Pancreas (tissue), 10 donors: ENCODE measurements around the gene BPIFB6. TPM values are rescaled to one million over a fixed set of nuclear protein-coding genes. Genes with fewer than 3 reads are reported as not detected.

Experiments
- ATAC-seq, 4 donors: fragments of 200-7000 bp; cut with Tn5 transposase; one replicate each; pipeline versions ENCODE4 v1.8.0 to v1.9.1; 2020; ENCODE audit warnings: mild to moderate bottlenecking in 4 of 4, moderate library complexity in 4 of 4
- DNase-seq, 6 donors: peaks; one replicate each; pipeline ENCODE4 v3.0.0-alpha.2; 2020
- FAIRE-seq: peaks from 2 replicates; lab custom pipeline; 2012; peaks lifted over from hg19 to GRCh38; lab: Jason Lieb, UNC
- H3K27ac ChIP-seq, 4 donors: fragments of 200-600 bp; sonication (generic); 1 replicate in 3 of 4; 2 replicates in 1 of 4; pipeline versions ENCODE4 v1.5.0 to v1.8.0; 2020
- H3K27me3 ChIP-seq, 4 donors: fragments of 200-600 bp; one replicate each; pipeline ENCODE4 v1.8.0; 2021
- H3K36me3 ChIP-seq, 3 donors: fragments of 200-600 bp; sonication (generic) in 1 of 3; one replicate each; pipeline versions ENCODE4 v1.5.0 to v1.8.0; 2020 to 2021
- H3K4me1 ChIP-seq, 3 donors: fragments of 200-600 bp; one replicate each; pipeline ENCODE4 v1.8.0; 2021
- H3K4me3 ChIP-seq, 4 donors: fragments of 200-600 bp; sonication (generic) in 2 of 4; one replicate each; pipeline versions ENCODE4 v1.5.0 to v1.8.0; 2020 to 2021
- H3K9me3 ChIP-seq, 4 donors: fragments of 200-600 bp; one replicate each; pipeline ENCODE4 v1.8.0; 2021
- WGBS, 2 donors: extraction: QIAGEN DNeasy Blood & Tissue Kit; methylation state at CpG; one replicate each; pipeline ENCODE4 v1.1.7; 2013; 5-methylcytosine and 5-hydroxymethylcytosine counted together
- intact Hi-C, 3 donors: fragments of 100-400 bp; cut with DNase I; formaldehyde crosslinking; loops; one replicate each; pipeline versions ENCODE4 v1.11.1 to v1.14.2; 2022
- polyA plus RNA-seq, 2 donors: library from polyadenylated mRNA; stranded (reverse); fragments of 200-250 nt; gene quantifications; one replicate each; pipeline ENCODE4 v1.2.3, GENCODE V29; 2013
- total RNA-seq, 6 donors: library from RNA; stranded (reverse); fragmentation: NEBNext Ultra II Directional in 4 of 6; extraction: Animal tissue kit (Norgen Biotek cat#: 25700) in 4 of 6; gene quantifications; one replicate each; pipeline versions ENCODE4 v1.2.1 to v1.2.4, GENCODE V29; 2021 to 2023
- TF ChIP-seq, protein P1 (sequence below), 4 donors: fragments of 200-600 bp; sonication (generic) in 3 of 4; IDR thresholded peaks; one replicate each; pipeline versions ENCODE4 v1.5.0 to v1.8.0; 2021; ENCODE audit warnings: antibody characterized with exemption in 4 of 4
- donor health status: healthy with polysubstance abuse.
- donor health status: DM: no; HTN: no; CAD: no; lungs with moderate emphysema.
- donor health status: DM: no; HTN: no; CAD: no.
- donor health status: control.
- donor health status: control.
- donor health status: Bipolar disorder and iron deficiency.
- donor health status: DM: yes; HTN: yes; CAD: no.
- donor health status: DM: no; HTN: no; CAD: no.
- donor health status: DM: no; HTN: no; CAD: no.
- donor health status: DM: yes; HTN: yes; CAD: no.

Gene BPIFB6
- total and polyA plus RNA-seq, 8 donors = not detected

DNA sequence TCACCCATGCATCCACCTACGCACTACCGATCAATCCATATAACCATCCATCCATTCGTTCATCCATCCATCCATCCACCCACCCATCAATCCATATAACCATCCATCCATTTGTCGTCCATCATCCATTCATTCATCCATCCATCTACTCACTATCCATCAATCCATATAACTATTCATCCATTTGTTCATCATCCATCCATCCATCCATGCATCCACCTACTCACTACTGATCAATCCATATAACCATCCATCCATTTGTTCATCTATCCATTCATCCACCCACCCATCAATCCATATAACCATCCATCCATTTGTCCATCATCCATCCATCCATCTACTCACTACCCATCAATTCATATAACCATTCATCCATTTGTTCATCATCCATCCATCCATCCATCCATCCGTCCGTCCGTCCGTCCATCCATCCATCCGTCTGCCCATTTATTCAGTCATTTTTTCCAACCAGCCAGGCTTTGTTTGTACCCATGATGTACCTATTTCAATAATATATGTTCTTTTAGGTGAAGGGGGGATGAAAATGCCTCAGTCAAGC, 6.1 kb upstream of the BPIFB6 start:
- no peak for DNase-seq
- no peak for FAIRE-seq
- no peaks in the 10 kb centered on the region for H3K9me3 ChIP-seq
- H3K27me3 ChIP-seq = no peaks in the 10 kb centered on the region
- H3K27ac ChIP-seq = no peak overlapping the region
- ATAC-seq = no peak
- no peaks in the 10 kb centered on the region for H3K4me1 ChIP-seq
- WGBS, 2 donors = 33 to 77% methylated on average over 9 of the region's 9 CpGs
- H3K4me3 ChIP-seq = no peak overlapping the region
- TF ChIP-seq, protein P1, sequence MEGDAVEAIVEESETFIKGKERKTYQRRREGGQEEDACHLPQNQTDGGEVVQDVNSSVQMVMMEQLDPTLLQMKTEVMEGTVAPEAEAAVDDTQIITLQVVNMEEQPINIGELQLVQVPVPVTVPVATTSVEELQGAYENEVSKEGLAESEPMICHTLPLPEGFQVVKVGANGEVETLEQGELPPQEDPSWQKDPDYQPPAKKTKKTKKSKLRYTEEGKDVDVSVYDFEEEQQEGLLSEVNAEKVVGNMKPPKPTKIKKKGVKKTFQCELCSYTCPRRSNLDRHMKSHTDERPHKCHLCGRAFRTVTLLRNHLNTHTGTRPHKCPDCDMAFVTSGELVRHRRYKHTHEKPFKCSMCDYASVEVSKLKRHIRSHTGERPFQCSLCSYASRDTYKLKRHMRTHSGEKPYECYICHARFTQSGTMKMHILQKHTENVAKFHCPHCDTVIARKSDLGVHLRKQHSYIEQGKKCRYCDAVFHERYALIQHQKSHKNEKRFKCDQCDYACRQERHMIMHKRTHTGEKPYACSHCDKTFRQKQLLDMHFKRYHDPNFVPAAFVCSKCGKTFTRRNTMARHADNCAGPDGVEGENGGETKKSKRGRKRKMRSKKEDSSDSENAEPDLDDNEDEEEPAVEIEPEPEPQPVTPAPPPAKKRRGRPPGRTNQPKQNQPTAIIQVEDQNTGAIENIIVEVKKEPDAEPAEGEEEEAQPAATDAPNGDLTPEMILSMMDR (IDR thresholded peaks at IDR 0.05) = no peak
- H3K36me3 ChIP-seq = no peaks in the 10 kb centered on the region
- intact Hi-C loops = no loop called here

DNA sequence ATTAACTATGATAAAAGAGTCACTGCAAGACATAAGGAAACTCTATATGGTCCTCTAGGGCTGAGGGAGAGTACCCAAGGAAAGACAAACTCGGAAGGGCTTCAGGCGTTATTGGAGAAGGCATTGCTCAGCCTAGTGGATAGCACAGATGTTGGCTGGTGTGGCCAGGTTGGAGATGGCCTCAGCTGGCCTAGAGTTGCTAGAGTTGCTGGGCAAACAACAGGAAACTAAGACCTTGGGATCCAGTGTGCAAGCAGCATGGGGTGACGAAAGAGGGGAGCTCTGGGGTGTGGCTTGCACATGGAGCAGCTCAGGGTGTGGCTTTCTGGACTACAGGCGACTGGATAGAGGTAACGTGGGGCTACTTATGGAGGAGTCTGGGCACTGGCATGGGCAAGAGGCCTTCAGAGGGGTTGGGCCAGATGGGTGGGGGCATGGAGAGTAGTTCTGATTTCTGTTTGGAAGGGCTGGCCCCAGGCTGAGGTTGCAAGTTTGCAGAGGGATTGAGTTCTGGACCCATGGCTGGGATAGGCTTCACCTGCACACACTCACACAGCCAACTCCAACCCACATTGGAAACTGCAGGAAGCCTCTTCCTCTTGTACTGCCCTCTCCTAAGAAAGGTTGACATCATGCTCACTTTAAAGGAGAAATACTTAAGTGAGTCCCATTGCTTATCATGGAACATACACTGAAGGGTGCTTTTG, 5.2 kb upstream of the BPIFB6 start:
- no peak overlapping the region for H3K4me3 ChIP-seq
- no peaks in the 10 kb centered on the region for H3K9me3 ChIP-seq
- no peak for DNase-seq
- no peak overlapping the region for H3K27ac ChIP-seq
- TF ChIP-seq, protein P1 (IDR thresholded peaks at IDR 0.05) = no peak
- no peak for ATAC-seq
- H3K36me3 ChIP-seq = no peaks in the 10 kb centered on the region
- intact Hi-C loops = no loop called here
- FAIRE-seq = no peak
- no peaks in the 10 kb centered on the region for H3K27me3 ChIP-seq
- 45 to 59% methylated on average over 5 of the region's 5 CpGs for WGBS, 2 donors
- H3K4me1 ChIP-seq = no peaks in the 10 kb centered on the region

DNA sequence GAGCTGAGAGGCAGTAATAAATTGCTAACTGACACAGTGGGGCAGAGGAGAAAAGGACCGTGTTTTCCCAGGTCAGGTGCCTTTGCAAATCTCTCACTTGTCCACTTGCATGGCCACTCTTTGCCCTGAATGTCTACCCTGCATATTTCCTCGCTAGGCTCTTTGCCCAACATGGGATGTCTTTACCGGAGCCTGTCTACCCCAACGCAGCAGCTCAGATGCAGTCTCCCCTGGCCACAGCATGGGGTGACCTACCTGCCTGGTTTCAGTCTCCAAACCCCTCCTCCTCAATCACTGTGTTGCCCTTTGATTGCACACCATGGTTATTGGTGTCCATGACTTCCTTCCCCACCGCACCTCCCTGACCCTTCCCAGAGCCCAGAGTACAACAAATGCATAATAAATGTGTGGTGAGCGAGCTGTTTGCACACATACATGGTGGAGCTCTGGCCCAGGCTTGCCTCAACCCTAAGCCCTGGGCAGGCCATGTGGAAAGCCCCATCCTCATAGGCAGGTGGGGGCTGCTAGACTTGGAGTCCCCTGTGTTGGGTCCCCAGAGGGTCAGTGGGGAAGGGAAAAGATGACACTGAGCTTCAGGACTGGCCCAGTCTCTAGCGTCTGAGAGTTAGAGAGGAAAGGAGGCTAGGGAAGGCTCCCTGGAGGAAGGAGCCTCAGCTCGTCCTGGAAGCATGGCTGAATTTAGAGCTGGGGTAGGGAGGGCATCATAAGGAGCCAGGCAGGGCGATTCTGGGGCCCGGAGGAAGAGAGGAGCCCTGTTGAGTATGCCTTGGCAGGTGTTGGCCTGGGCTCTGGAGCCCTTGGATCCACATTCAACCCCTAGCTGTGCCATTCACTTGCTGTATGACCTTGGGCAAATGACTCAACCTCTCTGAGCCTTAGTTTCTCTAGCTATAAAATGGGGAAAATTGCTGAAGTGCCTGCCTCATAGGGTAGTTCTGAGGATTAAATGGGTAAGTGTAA, 4.4 kb upstream of the BPIFB6 start:
- Histone ChIP-seq H3K4me3 (no peak overlapping the region), H3K36me3 (no peaks in the 10 kb centered on the region), H3K27ac (no peak overlapping the region), H3K4me1 (no peaks in the 10 kb centered on the region), H3K27me3 (no peaks in the 10 kb centered on the region), H3K9me3 (no peaks in the 10 kb centered on the region)
- no peak for DNase-seq
- TF ChIP-seq, protein P1 (IDR thresholded peaks at IDR 0.05) = no peak
- FAIRE-seq = no peak
- ATAC-seq = no peak
- whole genome bisulfite sequencing, 2 donors = 66 to 68% methylated on average over 10 of the region's 10 CpGs
- intact Hi-C loops = no loop called here

DNA sequence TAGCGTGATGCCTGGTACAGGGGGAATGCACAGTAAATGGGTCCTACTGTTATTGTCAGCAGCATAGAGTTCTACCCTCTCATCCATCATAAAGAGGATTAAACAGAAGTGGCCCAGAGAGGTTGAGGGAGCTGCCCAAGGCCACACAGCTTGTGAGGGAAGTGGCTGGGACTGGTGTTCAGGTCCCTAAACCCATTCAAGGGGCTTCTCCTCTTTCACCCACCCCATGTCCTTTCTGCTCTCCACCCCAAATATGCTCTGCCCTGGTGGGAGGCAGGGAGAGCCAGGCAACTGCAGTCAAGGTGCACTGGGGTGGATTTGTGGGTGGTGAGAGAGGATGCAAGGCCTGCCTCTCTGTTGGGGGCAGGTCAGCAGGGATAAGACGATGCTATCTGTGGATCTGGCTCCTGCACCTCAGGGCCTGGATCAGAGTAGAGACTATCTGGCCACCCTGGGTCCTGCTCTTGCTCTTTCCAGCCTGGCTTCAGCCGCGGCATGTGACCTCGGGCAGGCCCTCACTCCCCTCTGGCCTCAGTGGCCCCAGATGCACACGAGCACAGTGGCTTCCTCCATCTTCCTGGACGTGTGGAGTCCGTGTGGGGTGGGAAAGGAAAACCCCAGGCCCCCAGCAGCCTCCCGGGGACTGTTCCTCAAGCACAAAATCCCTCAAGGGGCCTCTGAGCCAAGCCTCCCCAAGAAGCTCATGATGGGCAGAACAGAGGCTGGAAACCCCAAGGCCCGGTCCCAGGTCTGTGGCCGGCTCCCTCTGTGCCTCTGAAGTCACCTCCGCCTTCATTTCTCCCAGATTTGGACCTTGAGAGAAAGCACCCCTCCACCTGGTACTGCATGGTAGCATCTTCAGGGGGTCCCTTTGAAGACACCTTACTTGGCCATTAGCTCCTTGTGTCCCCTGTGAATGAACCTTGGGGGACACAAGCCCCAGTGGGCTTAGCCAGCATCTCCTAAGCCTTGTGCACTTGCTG, 3.4 kb upstream of the BPIFB6 start:
- TF ChIP-seq, protein P1 (IDR thresholded peaks at IDR 0.05) = no peak
- FAIRE-seq = no peak
- Histone ChIP-seq H3K4me3 (no peak overlapping the region), H3K36me3 (no peaks in the 10 kb centered on the region), H3K27ac (no peak overlapping the region), H3K9me3 (no peaks in the 10 kb centered on the region), H3K27me3 (no peaks in the 10 kb centered on the region), H3K4me1 (no peaks in the 10 kb centered on the region)
- 60 to 65% methylated on average over 11 to 12 of the region's 12 CpGs for WGBS, 2 donors
- no peak for DNase-seq
- ATAC-seq = no peak
- intact Hi-C loops = no loop called here
